Neuronal stem cell (in vitro differentiated cells): ENCODE measurements around the gene ATP8B3.
A peak's percentile ranks its signal among the peaks of the same experiment; 100 is the strongest.

Source experiments
- DNase-seq: peaks from one replicate; pipeline ENCODE4 v3.0.0-alpha.2; 2013; ENCODE audit warnings: low spot score
- H2AFZ ChIP-seq: one replicate; pipeline ENCODE4 v1.6.1; 2013; ENCODE audit warnings: mild to moderate bottlenecking, low read length, inconsistent platforms
- H2AK5ac ChIP-seq: 2 replicates; pipeline ENCODE4 v1.6.1; 2013; ENCODE audit warnings: low read depth, mild to moderate bottlenecking, inconsistent platforms, low read length, moderate library complexity, mixed read lengths
- H2BK120ac ChIP-seq: 2 replicates; pipeline ENCODE4 v1.6.1; 2013; ENCODE audit warnings: low read depth, mild to moderate bottlenecking, inconsistent platforms, low read length, moderate library complexity, mixed read lengths
- H2BK12ac ChIP-seq: one replicate; pipeline ENCODE4 v1.6.1; 2013; ENCODE audit warnings: low read length, inconsistent platforms
- H2BK15ac ChIP-seq: 2 replicates; pipeline ENCODE4 v1.6.1; 2013; ENCODE audit warnings: mild to moderate bottlenecking, low read length, inconsistent platforms, mixed read lengths
- H2BK5ac ChIP-seq: one replicate; pipeline ENCODE4 v1.6.1; 2013; ENCODE audit warnings: inconsistent platforms, mild to moderate bottlenecking, low read length, moderate library complexity
- H3K14ac ChIP-seq: one replicate; pipeline ENCODE4 v1.6.1; 2013; ENCODE audit warnings: low read length, inconsistent platforms
- H3K18ac ChIP-seq: 2 replicates; pipeline ENCODE4 v1.6.1; 2013; ENCODE audit warnings: low read length, inconsistent platforms
- H3K23ac ChIP-seq: 2 replicates; pipeline ENCODE4 v1.6.1; 2013; ENCODE audit warnings: low read depth, mild to moderate bottlenecking, mixed read lengths, low read length, inconsistent platforms; ENCODE audit not compliant: poor library complexity
- H3K27ac ChIP-seq: replicated peaks from 3 replicates; pipeline ENCODE4 v1.5.1; 2013; ENCODE audit warnings: low read length, inconsistent platforms
- H3K27me3 ChIP-seq, 3 experiments: 2 replicates each; pipeline ENCODE4 v1.6.1; 2013; ENCODE audit warnings: low read length in 3 of 3, mild to moderate bottlenecking in 2 of 3, inconsistent platforms in 1 of 3, low read depth in 1 of 3, mixed read lengths in 1 of 3, moderate library complexity in 1 of 3; ENCODE audit not compliant: control insufficient read depth in 3 of 3, insufficient read depth in 3 of 3
- H3K36me3 ChIP-seq, 2 donors: replicated peaks in 1 of 2; 2 replicates each; pipeline ENCODE4 v1.6.1; 2013; ENCODE audit warnings: low read length in 2 of 2; ENCODE audit not compliant: control insufficient read depth in 2 of 2, insufficient read depth in 2 of 2
- H3K4ac ChIP-seq: 2 replicates; pipeline ENCODE4 v1.6.1; 2013; ENCODE audit warnings: inconsistent platforms, mild to moderate bottlenecking, low read length, moderate library complexity
- H3K4me1 ChIP-seq, 2 donors: 1 replicate in 1 of 2; 2 replicates in 1 of 2; pipeline ENCODE4 v1.6.1; 2013; ENCODE audit warnings: low read length in 2 of 2, low read depth in 1 of 2; ENCODE audit not compliant: control insufficient read depth in 2 of 2, insufficient read depth in 1 of 2
- H3K4me2 ChIP-seq: one replicate; pipeline ENCODE4 v1.6.1; 2013; ENCODE audit warnings: mild to moderate bottlenecking, low read length, inconsistent platforms; ENCODE audit not compliant: insufficient read depth, poor library complexity, severe bottlenecking
- H3K4me3 ChIP-seq, 2 donors: 2 replicates each; pipeline ENCODE4 v1.5.1; 2013; ENCODE audit warnings: low read length in 2 of 2, mild to moderate bottlenecking in 2 of 2, inconsistent platforms in 1 of 2, moderate library complexity in 1 of 2
- H3K79me1 ChIP-seq: one replicate; pipeline ENCODE4 v1.6.1; 2013; ENCODE audit warnings: low read depth, mild to moderate bottlenecking, inconsistent platforms, low read length, moderate library complexity
- H3K9ac ChIP-seq: one replicate; pipeline ENCODE4 v1.6.1; 2013; ENCODE audit warnings: mild to moderate bottlenecking, low read depth, low read length, inconsistent platforms; ENCODE audit not compliant: poor library complexity
- H3K9me3 ChIP-seq, 2 donors: replicated peaks in 1 of 2; 2 replicates each; pipeline versions ENCODE3 to v1.6.1; 2013; ENCODE audit warnings: low read length in 2 of 2, mild to moderate bottlenecking in 2 of 2, inconsistent platforms in 1 of 2, low read depth in 1 of 2, mixed read lengths in 1 of 2, moderate library complexity in 1 of 2; ENCODE audit not compliant: control insufficient read depth in 2 of 2, insufficient read depth in 1 of 2
- H4K8ac ChIP-seq: one replicate; pipeline ENCODE4 v1.6.1; 2013; ENCODE audit warnings: low read depth, mild to moderate bottlenecking, inconsistent platforms, low read length, moderate library complexity
- H4K91ac ChIP-seq: one replicate; pipeline ENCODE4 v1.6.1; 2013; ENCODE audit warnings: low read length, low read depth, mild to moderate bottlenecking, inconsistent platforms; ENCODE audit not compliant: poor library complexity
- WGBS, 2 donors: extraction: QIAGEN DNeasy Blood & Tissue Kit; methylation state at CpG; one replicate each; pipeline ENCODE4 v1.1.7; 2013; ENCODE audit warnings: missing lambda C conversion rate in 2 of 2, mixed read lengths in 1 of 2; ENCODE audit not compliant: insufficient read length in 2 of 2, insufficient replicate concordance in 1 of 2; ENCODE audit errors: extremely low coverage in 2 of 2; 5-methylcytosine and 5-hydroxymethylcytosine counted together

ATP8B3 gene

GRCh38 chr19:1811472-1811894, 593 bp downstream of the ATP8B3 start:
- H3K4me3 ChIP-seq, result no peak overlapping the region
- H3K18ac ChIP-seq, result peak overlapping the region; percentile 2
- no peak for DNase-seq
- peak overlapping the region; percentile 33 for H3K4me2 ChIP-seq
- H2AK5ac ChIP-seq, result peak overlapping the region; percentile 92
- no CpG with 5 or more reads among the region's 13 CpGs for WGBS, 2 donors
- H2BK120ac ChIP-seq, result no peak overlapping the region
- peaks cover 0 to 3% of the 10 kb centered on the region in 2 donors for H3K9me3 ChIP-seq
- no peak overlapping the region for H3K4ac ChIP-seq
- peak overlapping the region; percentile 33 for H2BK12ac ChIP-seq
- no peak overlapping the region for H2BK5ac ChIP-seq
- peaks cover 6 to 8% of the 10 kb centered on the region in 2 donors for H3K36me3 ChIP-seq
- no peak overlapping the region for H3K27ac ChIP-seq
- H2AFZ ChIP-seq, result peak overlapping the region; percentile 89
- peaks cover 0 to 5% (median 3%) of the 10 kb centered on the region in 3 experiments for H3K27me3 ChIP-seq
- H3K23ac ChIP-seq, result no peak overlapping the region
- no peak overlapping the region for H4K8ac ChIP-seq
- H3K9ac ChIP-seq, result no peak overlapping the region
- peaks cover 0 to 7% of the 10 kb centered on the region in 2 donors for H3K4me1 ChIP-seq
- peak overlapping the region; percentile 11 for H2BK15ac ChIP-seq
- no peak overlapping the region for H4K91ac ChIP-seq
- no peaks in the 10 kb centered on the region for H3K79me1 ChIP-seq
- peak overlapping the region; percentile 56 for H3K14ac ChIP-seq

DNA sequence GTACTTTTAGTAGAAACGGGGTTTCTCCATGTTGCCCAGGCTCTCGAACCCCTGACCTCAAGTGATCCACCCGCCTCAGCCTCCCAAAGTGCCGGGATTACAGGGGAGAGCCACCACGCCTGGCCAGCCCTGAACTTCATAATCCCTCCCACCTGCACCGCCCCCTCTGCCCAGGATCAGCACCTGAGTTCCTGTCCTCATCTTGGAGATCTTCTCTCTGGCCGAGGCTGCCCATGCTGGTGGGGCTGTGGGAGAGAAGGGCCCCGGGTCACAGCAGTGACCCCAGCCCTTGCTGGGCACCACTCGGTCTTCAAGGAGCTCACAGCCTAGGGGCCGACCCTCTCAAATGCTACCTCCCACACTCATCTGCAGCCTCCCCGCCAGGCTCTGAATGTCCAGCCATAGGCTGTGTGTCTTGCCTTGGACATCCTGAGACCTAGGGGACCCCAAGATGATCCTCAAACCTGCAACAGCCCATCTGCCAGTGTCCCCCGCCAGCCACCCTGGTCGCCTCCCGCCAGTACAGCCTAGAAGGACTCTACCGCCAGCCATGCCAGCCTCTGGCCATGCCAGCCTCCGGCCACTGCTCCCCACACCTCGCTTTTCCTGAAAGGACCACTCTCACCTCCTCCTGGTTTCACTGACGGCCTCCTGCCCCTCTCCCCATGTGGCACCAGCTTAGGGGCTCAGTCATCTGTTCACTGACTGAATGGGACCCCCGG, 1.5 kb downstream of the ATP8B3 start:
- no peak overlapping the region for H4K8ac ChIP-seq
- H3K27me3 ChIP-seq, result peaks cover 0 to 5% (median 3%) of the 10 kb centered on the region in 3 experiments
- H2BK12ac ChIP-seq, result no peak overlapping the region
- peak overlapping the region; percentile 5 for H2AK5ac ChIP-seq
- no peak overlapping the region for H3K4ac ChIP-seq
- no peak overlapping the region for H3K4me2 ChIP-seq
- DNase-seq, result no peak
- no peak overlapping the region for H3K9ac ChIP-seq
- WGBS, 2 donors, result no CpG with 5 or more reads among the region's 19 CpGs
- peaks cover 0 to 3% of the 10 kb centered on the region in 2 donors for H3K36me3 ChIP-seq
- H2AFZ ChIP-seq, result no peak overlapping the region
- H3K4me1 ChIP-seq, result peaks cover 0 to 10% of the 10 kb centered on the region in 2 donors
- peak overlapping the region; percentile 64 for H3K18ac ChIP-seq
- no peaks in the 10 kb centered on the region for H3K79me1 ChIP-seq
- H3K23ac ChIP-seq, result no peak overlapping the region
- H3K9me3 ChIP-seq, result peaks cover 0 to 3% of the 10 kb centered on the region in 2 donors
- no peak overlapping the region for H3K4me3 ChIP-seq
- peak overlapping the region; percentile 58 for H2BK15ac ChIP-seq
- no peak overlapping the region for H2BK120ac ChIP-seq
- no peak overlapping the region for H3K14ac ChIP-seq
- H2BK5ac ChIP-seq, result no peak overlapping the region
- H4K91ac ChIP-seq, result no peak overlapping the region
- no peak overlapping the region for H3K27ac ChIP-seq

DNA sequence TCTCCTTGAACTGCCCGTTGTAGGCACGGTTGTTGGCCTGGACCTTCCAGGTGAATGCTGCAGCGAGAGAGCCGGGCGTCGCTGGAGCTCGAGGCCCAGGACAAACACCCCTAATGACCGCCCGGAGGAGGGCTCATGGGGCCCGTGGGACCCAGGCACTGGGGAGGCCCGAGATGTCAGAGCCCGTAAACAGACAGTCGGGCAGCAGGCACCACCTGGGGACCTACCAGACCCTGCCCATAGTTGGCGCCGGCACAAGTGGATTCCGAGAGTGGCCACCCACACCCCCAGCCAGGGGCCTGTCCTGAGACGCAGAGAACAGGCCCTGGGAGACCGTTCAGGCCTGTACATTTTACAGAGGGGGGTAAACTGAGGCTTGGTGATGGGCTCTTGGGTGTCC, 2.4 kb downstream of the ATP8B3 start:
- Histone ChIP-seq H3K4me1 (peaks cover 0 to 10% of the 10 kb centered on the region in 2 donors), H3K23ac (no peak overlapping the region), H4K91ac (no peak overlapping the region), H2BK12ac (no peak overlapping the region), H2BK5ac (no peak overlapping the region), H3K9ac (no peak overlapping the region), H2AFZ (no peak overlapping the region), H3K4me3 (no peak overlapping the region), H3K27me3 (peaks cover 0 to 5% (median 3%) of the 10 kb centered on the region in 3 experiments), H3K79me1 (no peaks in the 10 kb centered on the region), H3K14ac (no peak overlapping the region), H2BK15ac (peak overlapping the region; percentile 75), H3K36me3 (peaks cover 0 to under 1% of the 10 kb centered on the region in 2 donors), H2BK120ac (no peak overlapping the region), H3K27ac (no peak overlapping the region), H3K4ac (no peak overlapping the region), H3K18ac (no peak overlapping the region), H4K8ac (no peak overlapping the region), H3K9me3 (peaks cover 0 to 1% of the 10 kb centered on the region in 2 donors), H2AK5ac (peak overlapping the region; percentile 14), H3K4me2 (no peak overlapping the region)
- no CpG with 5 or more reads among the region's 18 CpGs for WGBS, 2 donors
- no peak for DNase-seq

GRCh38 chr19:1808395-1808731, 3.7 kb downstream of the ATP8B3 start:
- no CpG with 5 or more reads among the region's 2 CpGs for WGBS, 2 donors

More at GRCh38 chr19:1808395-1808731, 3.7 kb downstream of the ATP8B3 start:
- H2BK12ac ChIP-seq, result no peak overlapping the region
- H4K91ac ChIP-seq, result no peak overlapping the region
- no peak overlapping the region for H3K14ac ChIP-seq
- H3K36me3 ChIP-seq, result no peaks in the 10 kb centered on the region
- no peak overlapping the region for H3K4me3 ChIP-seq
- no peaks in the 10 kb centered on the region for H3K9me3 ChIP-seq
- no peak overlapping the region for H3K4ac ChIP-seq
- no peak overlapping the region for H2BK15ac ChIP-seq
- H4K8ac ChIP-seq, result peak overlapping the region; percentile 0
- no peak overlapping the region for H3K18ac ChIP-seq
- no peak for DNase-seq
- no peak overlapping the region for H3K9ac ChIP-seq
- H3K4me1 ChIP-seq, result peaks cover 0 to 10% of the 10 kb centered on the region in 2 donors
- H3K27ac ChIP-seq, result no peak overlapping the region
- H3K79me1 ChIP-seq, result no peaks in the 10 kb centered on the region
- H3K4me2 ChIP-seq, result no peak overlapping the region
- no peak overlapping the region for H2AK5ac ChIP-seq
- H2BK5ac ChIP-seq, result no peak overlapping the region
- H2AFZ ChIP-seq, result no peak overlapping the region
- no peak overlapping the region for H2BK120ac ChIP-seq
- peaks cover 0 to 5% (median 3%) of the 10 kb centered on the region in 3 experiments for H3K27me3 ChIP-seq
- H3K23ac ChIP-seq, result no peak overlapping the region
